DMS114 treated with DMSO at 0.1 percent for 48 hours (cell line): Measurements from ENCODE around the gene TDP1.

Experiments
- DNase-seq: peaks from one replicate; lab custom pipeline; 2025; ENCODE audit not compliant: unreplicated experiment; lab: John Stamatoyannopoulos, UW

The TDP1 gene

GRCh38 chr14:89941830-89942377 is 13.8 kb upstream of the TDP1 start:
- DNase-seq, result no peak

- DNase-seq, result no peak
Observed at GRCh38 chr14:89947344-89947743, 8.4 kb upstream of the TDP1 start.

GRCh38 chr14:89952576-89952975 is 3.2 kb upstream of the TDP1 start:
- no peak for DNase-seq

GRCh38 chr14:89953602-89954001 is 2.1 kb upstream of the TDP1 start:
- no peak for DNase-seq

GRCh38 chr14:89954070-89955021 is 1.4 kb upstream of the TDP1 start, which contains the start of gene EFCAB11:
Gene EFCAB11, minus strand, starts transcription at chr14:89954730. Its CDS starts 70 bp downstream, at chr14:89954660.
- DNase-seq, result peak; percentile 96

GRCh38 chr14:89955022-89955744 is 544 bp upstream of the TDP1 start:
- DNase-seq, result no peak

- DNase-seq, result no peak
Observed at GRCh38 chr14:89956661-89957009, 908 bp downstream of the TDP1 start.

- DNase-seq, result no peak
Observed at GRCh38 chr14:89957376-89957775, 1.6 kb downstream of the TDP1 start.

- DNase-seq, result no peak
Observed at GRCh38 chr14:89957791-89958190, 2.1 kb downstream of the TDP1 start.

- no peak for DNase-seq
Observed at GRCh38 chr14:89958966-89959365, 3.2 kb downstream of the TDP1 start.

GRCh38 chr14:89959853-89960445 is 4.2 kb downstream of the TDP1 start:
- DNase-seq, result no peak

- DNase-seq, result no peak
Observed at GRCh38 chr14:89960914-89961313, 5.2 kb downstream of the TDP1 start.

- no peak for DNase-seq
Observed at GRCh38 chr14:89963288-89963978, 7.7 kb downstream of the TDP1 start.

GRCh38 chr14:89965839-89966238 is 10.1 kb downstream of the TDP1 start:
- no peak for DNase-seq

- peak; percentile 21 for DNase-seq
Observed at GRCh38 chr14:89973234-89973823, 17.6 kb downstream of the TDP1 start.

GRCh38 chr14:89977668-89978067 is 21.9 kb downstream of the TDP1 start:
- no peak for DNase-seq

GRCh38 chr14:89978656-89979055 is 22.9 kb downstream of the TDP1 start:
- no peak for DNase-seq

- DNase-seq, result no peak
Observed at GRCh38 chr14:89983375-89983774, 27.6 kb downstream of the TDP1 start.

- DNase-seq, result no peak
Observed at GRCh38 chr14:89986462-89987160, 30.9 kb downstream of the TDP1 start.

GRCh38 chr14:89987161-89987475 is 31.4 kb downstream of the TDP1 start:
- no peak for DNase-seq
